GM23338 (cell line): ENCODE measurements around the gene BPIFB1. TPM values are rescaled to one million over a fixed set of nuclear protein-coding genes. Genes with fewer than 3 reads are reported as not detected.

ENCODE experiments used
- ATAC-seq: fragments of 200-7000 bp; cut with Tn5 transposase; 3 replicates; pipeline ENCODE4 v1.9.1; 2020
- DNase-seq: peaks from one replicate; pipeline ENCODE4 v3.0.0-alpha.2; 2015; ENCODE audit warnings: low spot score
- H2AFZ ChIP-seq: fragments of 200-600 bp; sonication (generic); 2 replicates; pipeline ENCODE4 v1.8.0; 2016; ENCODE audit warnings: antibody characterized with exemption, mild to moderate bottlenecking, moderate library complexity
- H3F3A ChIP-seq: fragments of 200-600 bp; sonication (generic); replicated peaks from 2 replicates; pipeline ENCODE4 v1.8.0; 2017; ENCODE audit warnings: antibody characterized with exemption, mixed run types, low read depth
- H3K27ac ChIP-seq: fragments of 200-600 bp; sonication (generic); 2 replicates; pipeline ENCODE4 v1.6.1; 2016; ENCODE audit warnings: low read depth
- H3K27me3 ChIP-seq: fragments of 200-600 bp; sonication (generic); 2 replicates; pipeline ENCODE4 v1.8.0; 2016; ENCODE audit warnings: mild to moderate bottlenecking, mixed run types, moderate library complexity; ENCODE audit not compliant: insufficient read depth
- H3K36me3 ChIP-seq: fragments of 200-600 bp; sonication (generic); 2 replicates; pipeline ENCODE4 v1.8.0; 2016; ENCODE audit warnings: mild to moderate bottlenecking; ENCODE audit not compliant: insufficient read depth
- H3K4me1 ChIP-seq: fragments of 200-600 bp; sonication (generic); 2 replicates; pipeline ENCODE4 v1.8.0; 2016; ENCODE audit warnings: mild to moderate bottlenecking, moderate library complexity; ENCODE audit not compliant: insufficient read depth
- H3K4me2 ChIP-seq: fragments of 200-600 bp; sonication (generic); 2 replicates; pipeline ENCODE4 v1.7.1; 2017; ENCODE audit warnings: mixed run types
- H3K4me3 ChIP-seq: fragments of 200-600 bp; sonication (generic); 2 replicates; pipeline ENCODE4 v1.6.1; 2016; ENCODE audit warnings: mixed run types
- H3K79me2 ChIP-seq: fragments of 200-600 bp; sonication (generic); replicated peaks from 2 replicates; pipeline ENCODE4 v1.8.0; 2017; ENCODE audit warnings: mild to moderate bottlenecking; ENCODE audit not compliant: insufficient read depth
- H3K9me2 ChIP-seq: fragments of 200-600 bp; sonication (generic); 2 replicates; pipeline ENCODE4 v1.8.0; 2017; ENCODE audit not compliant: insufficient read depth
- H4K20me1 ChIP-seq: fragments of 200-600 bp; sonication (generic); replicated peaks from 2 replicates; pipeline ENCODE4 v1.8.0; 2017; ENCODE audit warnings: mild to moderate bottlenecking; ENCODE audit not compliant: insufficient read depth
- H3K27ac Mint-ChIP-seq: 2 replicates; pipeline ENCODE4 v1.8.0; 2020; ENCODE audit warnings: inconsistent platforms, mild to moderate bottlenecking, moderate library complexity, mixed read lengths
- H3K27me3 Mint-ChIP-seq: 3 replicates; pipeline ENCODE4 v1.8.0; 2022; ENCODE audit warnings: low read depth, mild to moderate bottlenecking, moderate library complexity, mixed read lengths, inconsistent platforms; ENCODE audit not compliant: insufficient read depth, poor library complexity
- H3K36me3 Mint-ChIP-seq: 3 replicates; pipeline ENCODE4 v1.8.0; 2021; ENCODE audit warnings: low read depth, mild to moderate bottlenecking, inconsistent platforms, moderate library complexity, mixed read lengths
- H3K4me1 Mint-ChIP-seq: 3 replicates; pipeline ENCODE4 v1.8.0; 2020; ENCODE audit warnings: mild to moderate bottlenecking, inconsistent platforms, mixed read lengths
- H3K4me3 Mint-ChIP-seq: 3 replicates; pipeline ENCODE4 v1.8.0; 2021; ENCODE audit warnings: moderate library complexity, mild to moderate bottlenecking, inconsistent platforms, mixed read lengths
- H3K9me3 Mint-ChIP-seq: 3 replicates; pipeline ENCODE4 v1.8.0; 2020; ENCODE audit warnings: moderate library complexity, mild to moderate bottlenecking, inconsistent platforms, mixed read lengths
- CREB1 ChIP-seq: fragments of 250-450 bp; sonication (Bioruptor Pico); IDR thresholded peaks from 2 replicates; pipeline ENCODE4 v1.5.0; 2020; ENCODE audit warnings: low read depth, mild to moderate bottlenecking, moderate library complexity
- EZH2phosphoT487 ChIP-seq: fragments of 200-600 bp; sonication (generic); IDR thresholded peaks from one replicate; pipeline ENCODE4 v1.8.1; 2018; ENCODE audit warnings: antibody characterized with exemption; ENCODE audit not compliant: unreplicated experiment
- NANOG ChIP-seq: IDR thresholded peaks from 2 replicates; pipeline ENCODE4 v1.6.1; 2016; ENCODE audit warnings: antibody characterized with exemption, borderline replicate concordance
- POLR2AphosphoS5 ChIP-seq: IDR thresholded peaks from 2 replicates; pipeline ENCODE4 v1.6.1; 2016; ENCODE audit warnings: antibody characterized with exemption, low read depth
- ZNF114 ChIP-seq: fragments of 250-450 bp; sonication (Bioruptor Pico); IDR thresholded peaks from 2 replicates; pipeline ENCODE4 v1.5.0; 2020; ENCODE audit warnings: mild to moderate bottlenecking, moderate library complexity
- polyA plus RNA-seq: library from polyadenylated mRNA; unstranded; fragments of >200 nt; fragmentation: Nextera tagmentation; extraction: Ambion mirVana; gene quantifications from 2 replicates; pipeline ENCODE4 v1.2.1, GENCODE V29; 2016
- total RNA-seq: library from RNA; depleted of rRNA; stranded (reverse); fragments of >200 nt; shearing (Covaris generic); gene quantifications from 2 replicates; pipeline ENCODE4 v1.2.3, GENCODE V29; 2014
- TF ChIP-seq, protein P1 (sequence below): fragments of 250-450 bp; sonication (Bioruptor Pico); IDR thresholded peaks from 2 replicates; pipeline ENCODE4 v1.5.0; 2020; ENCODE audit warnings: mild to moderate bottlenecking, moderate library complexity
- TF ChIP-seq, protein P2 (sequence below): IDR thresholded peaks from 2 replicates; pipeline ENCODE4 v1.6.1; 2016; ENCODE audit warnings: antibody characterized with exemption

The BPIFB1 gene
- total and polyA plus RNA-seq, 2 experiments from 2014 or later = not detected

DNA sequence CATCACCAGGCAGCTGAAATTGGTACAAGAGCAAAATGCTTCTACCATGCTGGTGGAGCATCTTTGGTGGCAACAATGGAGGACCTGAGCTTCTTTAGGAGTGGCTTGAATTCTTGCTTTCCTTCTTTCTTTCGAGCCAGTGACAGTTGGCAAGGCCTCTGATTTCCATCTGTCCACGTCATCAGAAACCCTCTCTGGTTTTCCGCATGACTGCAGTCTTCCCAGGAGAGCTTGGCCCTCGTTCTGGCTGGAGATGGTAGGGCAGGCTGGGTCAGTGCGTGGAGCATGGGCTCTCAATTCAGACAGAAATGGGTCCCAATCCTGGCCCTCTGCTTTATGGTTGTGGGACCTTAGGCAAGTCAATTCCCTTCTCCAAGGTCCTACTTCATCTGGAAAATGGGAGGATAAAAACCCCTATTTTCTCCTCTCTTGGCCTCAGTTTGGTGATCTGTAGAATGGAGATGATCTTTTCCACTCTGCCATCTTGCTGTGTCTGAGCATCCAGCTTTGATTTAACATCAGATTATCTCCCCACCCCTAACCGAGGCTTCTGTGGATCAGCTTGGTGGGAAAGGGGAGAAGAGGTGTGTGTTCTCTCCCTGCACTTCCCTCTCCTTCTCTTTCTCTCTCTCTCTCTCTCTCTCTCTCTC, 3.6 kb upstream of the BPIFB1 start (continued):
- TF ChIP-seq, protein P1, sequence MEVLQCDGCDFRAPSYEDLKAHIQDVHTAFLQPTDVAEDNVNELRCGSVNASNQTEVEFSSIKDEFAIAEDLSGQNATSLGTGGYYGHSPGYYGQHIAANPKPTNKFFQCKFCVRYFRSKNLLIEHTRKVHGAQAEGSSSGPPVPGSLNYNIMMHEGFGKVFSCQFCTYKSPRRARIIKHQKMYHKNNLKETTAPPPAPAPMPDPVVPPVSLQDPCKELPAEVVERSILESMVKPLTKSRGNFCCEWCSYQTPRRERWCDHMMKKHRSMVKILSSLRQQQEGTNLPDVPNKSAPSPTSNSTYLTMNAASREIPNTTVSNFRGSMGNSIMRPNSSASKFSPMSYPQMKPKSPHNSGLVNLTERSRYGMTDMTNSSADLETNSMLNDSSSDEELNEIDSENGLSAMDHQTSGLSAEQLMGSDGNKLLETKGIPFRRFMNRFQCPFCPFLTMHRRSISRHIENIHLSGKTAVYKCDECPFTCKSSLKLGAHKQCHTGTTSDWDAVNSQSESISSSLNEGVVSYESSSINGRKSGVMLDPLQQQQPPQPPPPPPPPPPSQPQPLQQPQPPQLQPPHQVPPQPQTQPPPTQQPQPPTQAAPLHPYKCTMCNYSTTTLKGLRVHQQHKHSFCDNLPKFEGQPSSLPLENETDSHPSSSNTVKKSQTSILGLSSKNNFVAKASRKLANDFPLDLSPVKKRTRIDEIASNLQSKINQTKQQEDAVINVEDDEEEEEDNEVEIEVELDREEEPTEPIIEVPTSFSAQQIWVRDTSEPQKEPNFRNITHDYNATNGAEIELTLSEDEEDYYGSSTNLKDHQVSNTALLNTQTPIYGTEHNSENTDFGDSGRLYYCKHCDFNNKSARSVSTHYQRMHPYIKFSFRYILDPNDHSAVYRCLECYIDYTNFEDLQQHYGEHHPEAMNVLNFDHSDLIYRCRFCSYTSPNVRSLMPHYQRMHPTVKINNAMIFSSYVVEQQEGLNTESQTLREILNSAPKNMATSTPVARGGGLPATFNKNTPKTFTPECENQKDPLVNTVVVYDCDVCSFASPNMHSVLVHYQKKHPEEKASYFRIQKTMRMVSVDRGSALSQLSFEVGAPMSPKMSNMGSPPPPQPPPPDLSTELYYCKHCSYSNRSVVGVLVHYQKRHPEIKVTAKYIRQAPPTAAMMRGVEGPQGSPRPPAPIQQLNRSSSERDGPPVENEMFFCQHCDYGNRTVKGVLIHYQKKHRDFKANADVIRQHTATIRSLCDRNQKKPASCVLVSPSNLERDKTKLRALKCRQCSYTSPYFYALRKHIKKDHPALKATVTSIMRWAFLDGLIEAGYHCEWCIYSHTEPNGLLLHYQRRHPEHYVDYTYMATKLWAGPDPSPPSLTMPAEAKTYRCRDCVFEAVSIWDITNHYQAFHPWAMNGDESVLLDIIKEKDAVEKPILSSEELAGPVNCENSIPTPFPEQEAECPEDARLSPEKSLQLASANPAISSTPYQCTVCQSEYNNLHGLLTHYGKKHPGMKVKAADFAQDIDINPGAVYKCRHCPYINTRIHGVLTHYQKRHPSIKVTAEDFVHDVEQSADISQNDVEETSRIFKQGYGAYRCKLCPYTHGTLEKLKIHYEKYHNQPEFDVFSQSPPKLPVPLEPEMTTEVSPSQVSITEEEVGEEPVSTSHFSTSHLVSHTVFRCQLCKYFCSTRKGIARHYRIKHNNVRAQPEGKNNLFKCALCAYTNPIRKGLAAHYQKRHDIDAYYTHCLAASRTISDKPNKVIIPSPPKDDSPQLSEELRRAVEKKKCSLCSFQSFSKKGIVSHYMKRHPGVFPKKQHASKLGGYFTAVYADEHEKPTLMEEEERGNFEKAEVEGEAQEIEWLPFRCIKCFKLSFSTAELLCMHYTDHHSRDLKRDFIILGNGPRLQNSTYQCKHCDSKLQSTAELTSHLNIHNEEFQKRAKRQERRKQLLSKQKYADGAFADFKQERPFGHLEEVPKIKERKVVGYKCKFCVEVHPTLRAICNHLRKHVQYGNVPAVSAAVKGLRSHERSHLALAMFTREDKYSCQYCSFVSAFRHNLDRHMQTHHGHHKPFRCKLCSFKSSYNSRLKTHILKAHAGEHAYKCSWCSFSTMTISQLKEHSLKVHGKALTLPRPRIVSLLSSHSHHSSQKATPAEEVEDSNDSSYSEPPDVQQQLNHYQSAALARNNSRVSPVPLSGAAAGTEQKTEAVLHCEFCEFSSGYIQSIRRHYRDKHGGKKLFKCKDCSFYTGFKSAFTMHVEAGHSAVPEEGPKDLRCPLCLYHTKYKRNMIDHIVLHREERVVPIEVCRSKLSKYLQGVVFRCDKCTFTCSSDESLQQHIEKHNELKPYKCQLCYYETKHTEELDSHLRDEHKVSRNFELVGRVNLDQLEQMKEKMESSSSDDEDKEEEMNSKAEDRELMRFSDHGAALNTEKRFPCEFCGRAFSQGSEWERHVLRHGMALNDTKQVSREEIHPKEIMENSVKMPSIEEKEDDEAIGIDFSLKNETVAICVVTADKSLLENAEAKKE (CRISPR knock-in tag) = no peak
- TF ChIP-seq POLR2AphosphoS5 = no peak

GRCh38 chr20:33280000-33280680, 2.9 kb upstream of the BPIFB1 start:
- no peaks in the 10 kb centered on the region for H3K36me3 Mint-ChIP-seq
- H3K27ac Mint-ChIP-seq = no peak overlapping the region
- H3K4me3 ChIP-seq = no peak overlapping the region
- H3K4me3 Mint-ChIP-seq = no peak overlapping the region
- H2AFZ ChIP-seq = no peak overlapping the region
- no peak overlapping the region for H3K27ac ChIP-seq
- H3F3A ChIP-seq = no peaks in the 10 kb centered on the region
- no peaks in the 10 kb centered on the region for H3K36me3 ChIP-seq
- TF ChIP-seq ZNF114 (CRISPR knock-in tag) (no peak), CREB1 (CRISPR knock-in tag) (no peak), POLR2AphosphoS5 (no peak), NANOG (no peak), EZH2phosphoT487 (no peak)
- TF ChIP-seq, protein P2, sequence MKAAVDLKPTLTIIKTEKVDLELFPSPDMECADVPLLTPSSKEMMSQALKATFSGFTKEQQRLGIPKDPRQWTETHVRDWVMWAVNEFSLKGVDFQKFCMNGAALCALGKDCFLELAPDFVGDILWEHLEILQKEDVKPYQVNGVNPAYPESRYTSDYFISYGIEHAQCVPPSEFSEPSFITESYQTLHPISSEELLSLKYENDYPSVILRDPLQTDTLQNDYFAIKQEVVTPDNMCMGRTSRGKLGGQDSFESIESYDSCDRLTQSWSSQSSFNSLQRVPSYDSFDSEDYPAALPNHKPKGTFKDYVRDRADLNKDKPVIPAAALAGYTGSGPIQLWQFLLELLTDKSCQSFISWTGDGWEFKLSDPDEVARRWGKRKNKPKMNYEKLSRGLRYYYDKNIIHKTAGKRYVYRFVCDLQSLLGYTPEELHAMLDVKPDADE = no peak
- H3K9me3 Mint-ChIP-seq = no peaks in the 10 kb centered on the region
- DNase-seq = no peak
- ATAC-seq = no peak
- H3K4me1 Mint-ChIP-seq = peaks cover 28% of the 10 kb centered on the region
- H3K27me3 Mint-ChIP-seq = peaks cover 18% of the 10 kb centered on the region
- 0 out of 2 replicates have a peak, but pooled peaks cover 8% of the 10 kb centered on the region for H3K4me1 ChIP-seq
- no peaks in the 10 kb centered on the region for H3K9me2 ChIP-seq
- H3K79me2 ChIP-seq = no peaks in the 10 kb centered on the region
- H3K4me2 ChIP-seq = no peak overlapping the region
- no peaks in the 10 kb centered on the region for H3K27me3 ChIP-seq
- no peaks in the 10 kb centered on the region for H4K20me1 ChIP-seq
